GM19240 (cell line): Measurements from ENCODE around the gene PRSS8.
A peak's percentile ranks its signal among the peaks of the same experiment; 100 is the strongest.

Experiments
- DNase-seq: peaks from one replicate; pipeline ENCODE4 v3.0.0; 2011; ENCODE audit warnings: low spot score; ENCODE audit not compliant: insufficient read length

The PRSS8 gene

DNA sequence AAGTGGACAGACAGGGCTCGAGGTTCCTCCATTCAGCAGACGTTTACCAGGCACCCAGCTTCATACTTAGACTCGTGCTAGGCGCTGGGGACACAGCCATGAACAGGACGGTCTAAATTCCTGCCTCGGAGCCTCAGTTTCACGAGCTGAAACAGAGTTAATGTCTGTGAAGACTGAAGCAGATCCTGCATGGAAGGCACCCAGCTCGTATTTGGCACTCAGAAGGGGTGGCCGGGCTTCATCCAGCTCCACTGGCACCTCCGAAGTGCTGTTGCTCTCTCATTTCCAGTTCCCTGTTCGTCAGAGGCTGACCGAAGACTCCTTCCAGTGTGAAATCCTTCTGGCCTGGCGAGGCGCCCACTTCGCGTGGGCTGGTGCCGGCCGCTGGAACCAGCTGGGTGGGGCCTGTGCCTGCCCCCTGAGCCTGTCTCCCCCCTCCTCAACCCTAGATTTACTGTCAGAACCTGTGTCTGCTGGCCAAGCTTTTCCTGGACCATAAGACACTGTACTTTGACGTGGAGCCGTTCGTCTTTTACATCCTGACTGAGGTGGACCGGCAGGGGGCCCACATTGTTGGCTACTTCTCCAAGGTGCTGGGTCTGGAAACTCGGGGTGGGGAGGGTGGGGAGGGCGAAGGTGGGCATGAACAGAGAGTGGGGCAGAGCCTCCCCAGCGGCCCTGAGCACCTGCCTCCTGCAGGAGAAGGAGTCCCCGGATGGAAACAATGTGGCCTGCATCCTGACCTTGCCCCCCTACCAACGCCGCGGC lies 5.8 kb downstream of the PRSS8 start:
- no peak for DNase-seq

DNA sequence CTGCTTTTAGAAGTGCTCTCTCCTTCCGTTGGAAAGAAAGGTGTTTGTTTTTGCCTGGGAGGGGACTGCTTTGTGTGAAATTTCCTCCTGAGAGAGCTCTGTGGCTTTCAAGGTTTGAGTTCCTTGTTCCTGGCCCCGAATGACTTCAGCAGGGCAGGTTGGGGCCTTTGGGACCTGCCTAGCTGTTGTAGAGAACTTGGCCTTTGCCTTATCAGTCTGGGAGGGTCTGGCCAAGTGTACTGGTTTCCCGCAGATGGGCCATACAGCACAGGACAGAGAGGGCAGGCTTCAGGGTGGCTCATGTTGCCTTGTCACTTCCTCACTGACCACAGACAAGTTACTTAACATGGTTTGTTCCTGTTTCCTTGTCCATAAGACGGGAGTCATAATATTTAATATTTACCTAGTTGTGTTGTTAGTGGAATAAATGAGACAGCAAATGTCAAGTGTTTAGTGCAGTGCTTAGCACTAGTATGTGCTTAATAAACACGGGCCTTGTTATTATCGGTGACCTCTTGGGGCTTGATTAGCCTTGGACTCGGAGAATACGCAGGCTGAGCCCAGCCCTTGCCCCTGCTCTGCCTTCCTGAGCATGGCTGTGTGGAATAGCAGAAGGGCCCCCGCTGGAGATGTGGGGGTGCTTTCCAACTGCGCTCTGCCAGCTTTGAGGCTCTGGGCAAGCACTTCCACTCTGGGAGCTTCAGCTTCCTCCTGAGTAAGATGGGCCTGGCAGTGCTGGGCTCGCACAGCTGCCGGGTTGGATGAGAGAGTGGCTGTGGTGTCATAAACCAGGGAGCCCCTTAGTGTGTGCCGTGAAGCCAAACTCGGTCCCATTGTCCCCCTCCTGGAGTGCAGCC lies 6.6 kb downstream of the PRSS8 start:
- no peak for DNase-seq

DNA sequence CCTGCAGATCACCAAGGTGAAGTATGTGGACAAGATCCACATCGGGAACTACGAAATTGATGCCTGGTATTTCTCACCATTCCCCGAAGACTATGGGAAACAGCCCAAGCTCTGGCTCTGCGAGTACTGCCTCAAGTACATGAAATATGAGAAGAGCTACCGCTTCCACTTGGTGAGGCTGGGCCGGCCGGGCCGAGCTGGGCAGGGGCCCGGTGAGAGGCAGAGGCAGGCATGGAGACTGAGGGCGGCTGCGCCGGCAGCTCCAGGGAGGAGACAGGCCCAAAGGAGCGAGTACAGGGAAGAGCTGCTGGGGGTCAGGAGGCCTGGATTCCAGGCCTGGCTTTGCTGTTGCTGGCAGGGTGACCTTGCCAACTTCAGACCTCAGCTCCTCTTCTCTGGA lies 8.3 kb downstream of the PRSS8 start:
- DNase-seq: no peak

DNA sequence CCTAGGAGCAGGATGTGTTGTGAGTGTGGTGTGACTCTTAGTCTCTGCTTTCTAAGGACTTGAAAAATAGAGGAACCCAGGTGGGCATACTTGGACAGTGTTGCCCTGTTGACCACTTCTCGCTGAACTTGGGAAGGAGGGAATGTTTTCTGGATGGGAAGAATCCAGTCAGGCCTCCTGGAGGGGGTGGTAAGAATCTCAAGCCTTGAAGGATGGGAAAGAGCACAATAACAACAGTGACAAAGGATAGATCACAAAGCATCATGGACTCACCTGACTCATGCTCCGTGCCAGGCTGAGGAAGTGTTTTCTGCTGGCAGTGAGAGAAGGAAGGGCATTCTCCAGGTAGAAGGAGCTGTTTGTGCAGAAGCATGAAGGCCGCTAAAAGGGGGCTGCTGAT lies 9.7 kb downstream of the PRSS8 start:
- no peak for DNase-seq

DNA sequence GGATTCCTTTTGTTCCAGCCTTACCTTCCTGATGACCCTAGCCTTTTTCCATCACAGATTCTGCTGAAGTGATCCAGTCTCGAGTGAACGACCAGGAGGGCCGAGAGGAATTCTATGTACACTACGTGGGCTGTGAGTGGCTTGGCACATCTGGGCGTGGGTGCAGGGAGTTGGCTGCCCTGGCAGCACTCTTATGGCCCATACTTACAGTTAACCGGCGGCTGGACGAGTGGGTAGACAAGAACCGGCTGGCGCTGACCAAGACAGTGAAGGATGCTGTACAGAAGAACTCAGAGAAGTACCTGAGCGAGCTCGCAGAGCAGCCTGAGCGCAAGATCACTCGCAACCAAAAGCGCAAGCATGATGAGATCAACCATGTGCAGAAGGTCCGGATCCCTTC lies 15.4 kb downstream of the PRSS8 start:
- no peak for DNase-seq

DNA sequence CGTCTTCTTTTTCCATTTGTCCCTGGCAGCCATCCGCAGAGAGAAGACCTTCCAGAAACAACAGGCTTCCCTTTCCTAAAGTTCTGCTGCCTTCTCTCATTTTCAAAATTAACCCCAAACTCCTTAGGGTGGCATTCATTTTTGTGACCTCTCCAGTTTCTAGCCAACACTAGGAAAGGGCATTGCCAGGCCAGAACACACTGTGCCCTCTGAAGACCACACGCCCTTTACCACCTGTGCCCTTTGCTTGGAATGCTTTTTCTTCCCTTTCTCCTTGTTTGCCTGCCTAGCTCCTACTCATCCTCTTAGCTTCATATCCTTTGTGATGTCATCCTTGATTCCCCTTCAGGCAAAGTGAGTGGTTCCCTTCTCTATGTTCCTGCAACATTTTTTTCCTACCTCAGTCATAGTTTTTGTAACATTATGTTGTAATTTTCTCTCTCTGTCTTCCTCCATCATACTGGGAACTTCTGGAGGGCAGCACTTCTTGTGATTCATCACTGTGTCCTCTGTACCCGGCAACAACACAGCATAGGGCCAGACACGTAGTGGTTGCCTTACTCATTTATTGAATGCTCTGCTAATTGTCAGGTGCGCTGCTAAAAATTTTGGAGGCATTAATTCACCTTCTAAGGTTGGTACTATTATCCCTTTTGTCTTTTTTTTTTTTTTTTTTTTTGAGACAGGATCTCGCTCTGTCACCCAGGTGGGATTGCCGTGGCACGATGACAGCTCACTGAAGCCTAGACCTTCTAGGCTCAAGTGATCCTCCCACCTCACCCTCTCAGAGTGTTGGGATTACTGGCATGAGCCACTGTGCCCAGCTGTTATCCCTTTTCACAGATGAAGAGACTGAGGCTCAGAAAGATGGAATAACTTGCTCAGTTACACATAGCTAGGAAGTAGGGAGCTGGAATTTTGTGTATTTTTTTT lies 17.0 kb downstream of the PRSS8 start:
- DNase-seq: no peak

DNA sequence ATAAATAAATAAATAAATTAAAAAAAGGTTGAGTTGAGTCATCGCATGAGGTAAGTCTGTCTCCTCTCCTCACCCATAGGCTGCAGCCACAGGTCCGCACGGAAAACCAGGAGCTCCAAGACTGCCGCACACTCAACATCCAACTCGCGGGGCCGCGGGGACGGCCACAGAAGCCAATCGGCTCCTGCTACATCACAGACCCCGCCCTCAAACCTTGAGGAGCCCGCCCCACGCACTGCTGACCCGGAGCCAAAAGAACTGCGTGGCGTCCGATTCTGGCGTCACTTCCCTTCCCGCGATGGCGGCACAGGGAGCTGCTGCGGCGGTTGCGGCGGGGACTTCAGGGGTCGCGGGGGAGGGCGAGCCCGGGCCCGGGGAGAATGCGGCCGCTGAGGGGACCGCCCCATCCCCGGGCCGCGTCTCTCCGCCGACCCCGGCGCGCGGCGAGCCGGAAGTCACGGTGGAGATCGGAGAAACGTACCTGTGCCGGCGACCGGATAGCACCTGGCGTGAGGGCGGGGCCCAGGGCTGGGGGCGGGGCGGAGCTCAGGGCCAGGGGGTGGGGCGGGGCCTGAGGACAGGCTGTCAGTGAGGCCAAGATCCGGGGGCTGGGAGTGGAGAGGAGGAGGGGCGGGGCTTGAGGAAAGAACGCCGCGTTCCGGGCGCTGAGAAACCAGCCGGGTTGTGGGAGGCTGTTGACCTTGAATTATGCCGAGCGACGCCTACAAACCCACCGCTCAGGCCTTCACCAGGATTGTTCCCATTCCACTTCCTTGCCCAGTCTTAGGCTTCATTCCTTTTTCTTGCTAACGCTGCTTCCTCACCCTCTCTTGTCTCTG lies 17.9 kb downstream of the PRSS8 start, which contains the start of gene KAT8:
Gene KAT8, plus strand, starts transcription at position 281 of the 839 bp plus-strand sequence. Its CDS starts 18 bp downstream, at position 299.
- peak; percentile 98 for DNase-seq

DNA sequence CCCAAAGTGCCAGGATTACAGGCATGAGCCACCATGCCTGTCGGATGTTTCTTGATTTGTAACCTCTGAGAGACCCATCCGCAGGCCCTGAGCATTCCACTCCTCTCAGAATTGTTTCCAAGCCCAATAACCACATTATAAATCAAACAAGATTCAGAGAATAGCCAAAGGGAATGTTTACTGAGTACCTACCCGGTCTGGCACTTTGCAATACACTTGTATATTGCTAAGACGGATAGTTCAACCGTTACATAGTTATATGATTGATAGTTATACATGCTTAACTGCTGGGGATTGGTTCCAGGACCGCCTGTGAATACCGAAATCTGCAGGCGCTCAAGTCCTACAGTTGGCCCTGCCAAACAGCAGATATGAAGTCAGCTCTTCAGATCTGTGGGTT lies 21.1 kb downstream of the PRSS8 start:
- no peak for DNase-seq

DNA sequence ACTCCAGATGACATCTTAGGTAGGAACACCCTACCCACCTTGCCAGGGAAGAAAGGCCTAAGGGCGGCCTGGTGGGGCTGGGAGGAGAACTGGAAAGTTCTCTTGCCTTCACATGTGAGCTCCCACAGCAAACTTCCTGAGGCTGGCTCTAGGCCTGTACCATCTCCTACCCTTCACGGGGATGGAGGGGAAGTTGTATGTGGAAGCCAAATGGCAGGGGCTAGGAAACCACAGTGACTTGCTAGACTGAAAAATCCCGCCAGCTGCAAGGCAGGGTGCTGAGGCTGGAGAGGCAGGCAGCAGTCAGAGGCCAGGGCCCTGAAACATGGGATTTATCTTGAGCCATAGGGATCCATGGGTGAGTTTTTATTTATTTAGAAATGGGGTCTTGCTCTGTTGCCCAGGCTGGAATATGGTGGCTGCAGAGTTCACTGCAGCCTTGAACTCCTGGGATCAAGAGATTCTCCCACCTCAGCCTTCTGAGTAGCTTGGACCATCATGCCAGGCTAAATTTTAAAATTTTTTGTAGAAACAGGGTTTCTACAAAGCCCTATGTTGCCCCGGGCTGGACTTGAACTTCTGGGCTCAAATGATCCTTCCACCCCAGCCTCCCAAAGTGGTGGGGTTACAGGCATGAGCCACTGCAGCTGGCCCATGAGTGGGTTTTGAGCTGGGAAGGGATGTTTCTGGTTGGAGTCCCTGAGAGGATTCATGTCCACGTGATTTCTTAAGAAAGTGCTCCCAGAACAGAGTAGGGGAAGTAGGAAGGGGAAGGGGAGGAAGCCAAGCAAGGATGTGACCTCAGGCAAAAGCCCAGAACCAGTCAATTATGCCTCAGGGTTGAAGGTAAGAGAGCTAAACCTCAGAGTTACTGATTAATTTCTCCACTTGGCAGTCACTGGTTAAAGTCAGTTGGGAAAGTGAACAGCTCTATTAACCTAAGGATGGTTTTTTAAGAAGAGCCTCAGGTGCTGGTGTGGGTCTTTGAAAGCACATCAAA lies 22.1 kb downstream of the PRSS8 start:
- no peak for DNase-seq

DNA sequence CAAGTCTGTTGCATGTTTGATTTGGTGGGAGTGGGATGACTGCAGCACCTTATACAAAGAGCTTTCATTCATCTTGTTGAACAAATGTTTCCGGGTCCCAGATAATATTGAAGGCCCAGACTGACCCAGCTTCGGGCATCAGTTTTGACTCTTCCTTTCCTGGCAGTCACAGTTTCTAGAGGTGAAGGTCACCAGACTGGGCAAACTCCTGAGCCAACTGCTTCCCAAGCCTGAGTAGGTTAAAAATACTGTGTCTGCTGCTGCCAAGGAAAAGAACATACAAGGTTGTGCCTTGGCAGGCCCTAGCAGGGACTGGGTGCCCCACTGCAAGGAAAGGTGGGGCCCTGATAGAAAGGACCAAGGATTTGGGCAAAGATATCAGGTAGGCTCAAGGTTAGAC lies 22.8 kb downstream of the PRSS8 start:
- no peak for DNase-seq

DNA sequence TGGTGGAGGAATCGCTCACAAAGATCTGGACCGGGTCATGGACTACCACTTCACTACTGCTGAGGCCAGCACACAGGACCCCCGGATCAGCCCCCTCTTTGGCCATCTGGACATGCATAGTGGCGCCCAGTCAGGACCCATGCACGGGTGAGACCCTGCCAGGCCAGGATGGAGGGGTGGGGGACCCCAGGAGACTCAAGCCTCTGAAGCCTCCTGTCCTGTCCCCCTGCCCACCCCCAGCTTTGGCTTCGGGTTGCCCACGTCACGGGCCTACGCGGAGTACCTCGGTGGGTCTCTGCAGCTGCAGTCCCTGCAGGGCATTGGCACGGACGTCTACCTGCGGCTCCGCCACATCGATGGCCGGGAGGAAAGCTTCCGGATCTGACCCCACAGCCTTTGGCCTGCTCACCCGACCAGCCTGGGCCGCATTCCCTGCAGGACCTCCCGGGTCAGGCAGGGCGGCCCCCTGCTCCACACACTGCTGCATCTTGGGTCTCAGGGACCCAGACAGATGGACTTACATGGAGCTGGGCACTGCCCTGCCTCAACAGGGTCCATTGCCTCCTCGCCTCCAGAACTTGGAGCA lies 23.6 kb downstream of the PRSS8 start:
- no peak for DNase-seq

DNA sequence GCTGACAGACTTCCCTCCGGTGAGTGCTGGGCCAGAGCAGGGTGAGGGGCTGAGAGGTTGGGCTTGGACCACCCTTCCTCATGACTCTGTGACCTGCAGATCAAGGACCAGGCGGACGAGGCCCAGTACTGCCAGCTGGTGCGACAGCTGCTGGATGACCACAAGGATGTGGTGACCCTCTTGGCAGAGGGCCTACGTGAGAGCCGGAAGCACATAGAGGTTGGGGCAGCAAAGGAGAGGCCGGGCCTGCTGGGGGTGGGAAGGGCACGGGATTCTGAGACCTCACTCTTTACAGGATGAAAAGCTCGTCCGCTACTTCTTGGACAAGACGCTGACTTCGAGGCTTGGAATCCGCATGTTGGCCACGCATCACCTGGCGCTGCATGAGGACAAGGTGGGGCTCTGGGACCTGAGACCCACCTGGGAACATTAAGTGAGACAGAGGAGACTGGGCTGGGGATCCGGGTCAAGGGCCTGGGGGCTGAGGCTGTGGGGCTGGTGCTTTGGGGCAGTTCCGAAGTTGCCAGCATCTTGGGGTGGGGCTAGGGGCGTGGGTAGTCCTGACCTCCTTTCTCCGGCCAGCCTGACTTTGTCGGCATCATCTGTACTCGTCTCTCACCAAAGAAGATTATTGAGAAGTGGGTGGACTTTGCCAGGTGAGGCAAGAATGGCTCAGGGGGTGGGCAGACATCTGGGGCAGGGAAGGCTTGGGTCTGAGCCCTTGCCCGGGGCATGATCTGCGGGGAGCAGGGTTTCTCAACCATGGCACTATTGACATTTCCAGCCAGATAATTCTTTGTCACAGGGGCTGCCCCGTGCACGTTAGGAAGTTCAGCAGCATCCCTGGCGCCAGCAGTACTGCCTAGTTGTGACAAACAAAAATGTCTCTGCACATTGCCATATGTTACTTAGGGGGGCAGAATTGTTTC lies 25.2 kb downstream of the PRSS8 start:
- DNase-seq: no peak

DNA sequence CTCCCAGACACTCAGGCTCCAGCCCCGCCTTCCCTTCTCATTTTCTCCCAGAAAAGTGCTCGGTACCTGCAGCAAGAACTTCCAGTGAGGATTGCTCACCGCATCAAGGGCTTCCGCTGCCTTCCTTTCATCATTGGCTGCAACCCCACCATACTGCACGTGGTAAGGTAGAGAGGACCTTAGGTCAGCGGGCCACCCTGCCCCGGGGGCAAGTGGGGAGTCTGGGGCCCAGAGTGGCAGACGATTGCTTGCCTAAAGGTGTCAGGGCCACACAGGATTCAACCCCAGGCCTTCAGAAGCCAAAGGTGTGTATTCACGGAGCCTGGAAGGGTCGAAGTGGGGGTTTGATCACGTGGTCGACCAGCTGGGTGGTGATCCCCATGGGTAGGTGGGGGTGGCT lies 25.9 kb downstream of the PRSS8 start:
- no peak for DNase-seq

DNA sequence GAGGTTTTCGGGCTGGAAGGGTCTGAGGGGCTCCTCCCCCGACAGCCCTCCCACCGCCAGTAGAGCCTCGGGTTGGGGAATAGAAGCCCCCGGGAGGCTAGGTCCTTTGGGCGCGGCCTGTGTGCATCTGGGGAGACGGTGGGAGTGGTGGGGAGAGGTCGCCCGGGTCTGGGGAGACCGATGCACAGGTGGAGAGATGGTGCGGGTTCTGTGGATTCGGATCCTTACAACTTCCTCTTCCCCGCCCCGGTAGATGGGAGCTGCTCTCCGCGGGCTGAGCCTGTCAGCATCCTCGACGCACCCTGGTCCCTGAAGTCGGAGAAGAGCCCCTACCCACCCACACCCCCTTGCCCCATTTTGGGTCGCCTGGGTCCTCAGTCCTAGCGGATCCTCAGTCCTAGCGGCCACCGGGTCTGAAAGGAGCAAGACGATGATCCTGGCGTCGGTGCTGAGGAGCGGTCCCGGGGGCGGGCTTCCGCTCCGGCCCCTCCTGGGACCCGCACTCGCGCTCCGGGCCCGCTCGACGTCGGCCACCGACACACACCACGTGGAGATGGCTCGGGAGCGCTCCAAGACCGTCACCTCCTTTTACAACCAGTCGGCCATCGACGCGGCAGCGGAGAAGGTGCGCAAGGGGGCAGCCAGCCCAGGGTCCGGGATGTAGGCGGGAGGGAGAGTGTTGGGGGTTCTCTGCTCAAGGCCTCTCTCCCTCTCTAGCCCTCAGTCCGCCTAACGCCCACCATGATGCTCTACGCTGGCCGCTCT lies 26.6 kb downstream of the PRSS8 start:
- DNase-seq: no peak

DNA sequence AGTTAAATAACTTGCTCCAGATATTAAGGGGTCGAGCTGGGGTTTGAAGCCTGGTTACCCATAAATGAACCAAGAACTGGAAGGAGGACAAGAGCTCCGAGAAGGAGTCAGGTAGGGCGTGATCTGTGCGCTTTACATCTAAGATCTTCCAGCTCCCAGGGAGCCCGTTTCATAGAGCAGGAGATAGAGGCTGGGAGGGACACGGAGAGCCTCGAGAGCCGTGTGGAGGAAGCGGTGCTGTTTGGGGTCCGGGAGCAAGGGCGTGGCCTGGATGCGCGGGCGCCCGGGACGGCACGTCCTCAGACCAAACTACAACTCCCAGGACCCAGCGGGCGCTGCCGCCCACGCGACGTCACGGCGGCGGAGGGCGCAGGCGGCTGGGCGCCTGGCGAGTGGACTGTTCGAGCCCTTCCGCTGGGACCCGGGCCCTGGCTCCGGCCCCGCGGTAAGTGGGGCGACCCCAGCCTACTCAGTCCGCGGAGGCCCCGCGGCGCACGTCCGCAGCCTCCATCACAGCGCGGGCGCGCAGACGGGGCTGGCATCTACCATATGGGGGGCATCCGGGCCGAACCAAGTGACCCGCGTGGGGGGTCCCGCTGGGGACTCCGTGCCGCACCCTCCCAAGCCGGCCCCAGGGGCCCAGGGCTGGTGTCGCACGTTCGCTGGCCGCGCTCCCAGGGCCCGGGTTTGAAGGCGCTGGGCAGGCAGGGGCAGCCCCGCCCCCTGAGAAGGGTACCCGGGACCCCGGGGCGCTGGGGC lies 27.3 kb downstream of the PRSS8 start, which contains the start of gene BCKDK:
Gene BCKDK, plus strand, starts transcription at position 352 of the 759 bp plus-strand sequence. CDS start 838 bp downstream, outside the sequence.
- peak; percentile 79 for DNase-seq

DNA sequence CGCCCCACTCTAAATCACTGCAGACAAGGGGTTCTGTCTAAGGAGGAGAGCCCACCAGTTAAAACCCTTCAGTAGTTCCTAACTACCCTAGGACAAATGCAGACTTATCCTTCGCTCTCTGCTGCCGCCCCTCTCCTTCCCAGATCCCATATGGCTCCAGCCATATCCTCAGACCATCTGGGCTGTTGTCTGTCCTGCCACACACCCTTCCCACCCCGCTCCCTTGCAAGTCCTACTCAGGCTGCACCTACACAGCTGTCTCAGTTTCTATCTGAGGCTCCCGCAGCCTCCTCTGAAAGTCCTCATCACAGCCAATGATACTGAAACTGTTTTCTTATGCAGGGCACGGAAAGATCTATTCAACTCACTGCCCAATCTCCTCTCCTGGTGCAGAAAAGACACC lies 28.1 kb downstream of the PRSS8 start:
- peak; percentile 77 for DNase-seq
